ENCODE results near the gene CYP2S1.
"Not testable (repeated sequence)": the region's sequence is repeated elsewhere in the genome, so short reads cannot be mapped to it uniquely, and the experiment has no call there.

The CYP2S1 gene

DNA sequence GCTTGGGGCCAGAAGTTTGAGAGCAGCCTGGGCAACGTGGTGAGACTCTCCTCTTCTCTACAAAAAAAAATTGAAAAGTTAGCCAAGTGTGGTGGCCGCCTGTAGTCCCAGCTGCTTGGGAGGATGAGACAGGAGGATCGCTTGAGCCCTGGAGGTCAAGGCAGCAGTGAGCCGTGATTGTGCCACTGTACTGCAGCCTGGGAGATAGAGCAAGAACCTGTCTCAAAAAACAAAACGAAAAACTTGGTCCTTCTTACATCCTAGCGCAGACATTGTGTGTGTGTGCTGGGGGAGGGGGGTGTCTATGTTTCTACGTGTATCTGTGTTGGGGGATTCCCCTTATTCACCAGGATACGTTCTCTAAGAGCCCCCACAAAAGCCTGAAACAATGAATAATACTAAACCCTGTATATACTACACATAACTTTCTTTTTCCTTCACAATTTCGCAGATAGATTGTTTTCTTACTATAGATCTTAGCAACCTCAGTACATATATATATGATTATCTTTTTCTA lies 33.9 kb downstream of the CYP2S1 start:
- DNase-seq, result no peak

- DNase-seq, result no peak
Observed at GRCh38 chr19:41228486-41228885, 35.5 kb downstream of the CYP2S1 start.

DNA sequence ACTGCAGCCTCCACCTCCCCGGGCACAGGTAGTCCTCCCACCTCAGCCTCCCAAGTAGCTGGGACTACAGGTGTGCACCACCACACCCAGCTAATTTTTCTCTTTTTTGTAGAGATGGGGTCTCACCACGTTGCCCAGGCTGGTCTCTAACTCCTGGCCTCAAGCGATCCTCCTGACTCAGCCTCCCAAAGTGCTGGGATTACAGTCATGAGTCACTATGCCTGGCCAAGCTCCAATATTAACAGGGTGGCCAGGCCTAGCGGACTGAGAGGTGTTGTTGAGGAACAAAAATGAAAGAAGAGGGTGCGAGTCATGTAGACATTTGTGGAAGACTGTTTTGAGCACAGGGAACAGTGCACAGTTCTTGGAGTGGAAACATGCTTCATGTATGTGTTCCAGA lies 36.3 kb downstream of the CYP2S1 start:
- not testable (repeated sequence) for DNase-seq

DNA sequence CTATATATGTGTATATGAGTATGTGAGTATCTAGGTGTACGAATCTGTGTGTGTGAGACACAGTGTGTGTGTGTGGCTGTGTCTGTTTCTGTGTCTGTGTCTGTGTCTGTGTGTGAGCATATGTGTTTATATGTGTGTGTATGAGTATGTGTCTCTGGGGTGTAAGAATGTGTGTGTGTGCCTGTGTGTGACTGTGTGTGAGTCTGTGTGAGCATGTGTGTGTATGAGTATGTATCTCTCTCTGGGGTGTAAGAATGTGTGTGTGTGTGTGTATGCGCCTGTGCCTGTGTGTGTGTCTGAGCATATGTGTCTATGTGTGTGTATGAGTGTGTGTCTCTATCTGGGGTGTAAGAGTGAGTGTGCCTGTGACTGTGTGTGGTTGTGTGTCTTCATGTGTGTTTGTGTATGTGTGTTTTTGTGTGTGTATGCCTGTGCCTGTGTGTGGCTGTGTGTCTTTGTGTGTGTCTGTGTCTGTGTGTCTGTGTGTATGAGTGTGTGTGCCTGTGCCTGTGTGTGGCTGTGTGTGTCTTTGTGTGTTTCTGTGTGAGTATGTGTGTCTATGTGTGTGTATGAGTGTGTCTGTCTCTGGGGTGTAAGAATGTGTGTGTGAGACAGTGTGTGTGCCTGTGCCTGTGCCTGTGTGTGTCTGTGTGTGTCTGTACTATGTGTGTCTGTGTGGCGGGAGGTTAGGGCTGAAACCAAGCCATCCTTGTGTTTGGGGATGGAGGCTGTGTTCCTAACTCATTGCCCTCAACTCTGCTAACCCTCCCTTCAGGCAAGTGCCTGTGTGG lies 37.2 kb downstream of the CYP2S1 start:
- DNase-seq, result no peak

DNA sequence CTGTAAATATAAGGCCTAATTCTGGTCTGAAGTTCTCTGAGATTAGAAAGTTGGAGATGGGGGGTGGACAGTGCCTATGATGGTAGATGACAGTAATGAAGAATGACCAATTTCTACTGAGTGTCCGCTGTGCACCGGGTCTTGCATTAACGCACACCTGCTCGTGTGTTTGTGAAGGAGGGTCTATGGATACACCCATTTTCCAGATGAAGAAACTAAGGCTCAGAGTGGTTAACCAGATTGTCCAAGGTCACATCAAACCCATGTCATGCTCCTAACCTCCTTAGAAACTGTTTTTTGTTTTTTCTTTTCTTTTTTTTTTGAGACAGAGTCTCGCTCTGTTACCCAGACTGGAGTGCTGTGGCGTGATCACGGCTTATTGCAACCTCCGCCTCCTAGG lies 39.7 kb downstream of the CYP2S1 start:
- no peak for DNase-seq

- no peak for DNase-seq
Observed at GRCh38 chr19:41233748-41234240, 40.8 kb downstream of the CYP2S1 start.

DNA sequence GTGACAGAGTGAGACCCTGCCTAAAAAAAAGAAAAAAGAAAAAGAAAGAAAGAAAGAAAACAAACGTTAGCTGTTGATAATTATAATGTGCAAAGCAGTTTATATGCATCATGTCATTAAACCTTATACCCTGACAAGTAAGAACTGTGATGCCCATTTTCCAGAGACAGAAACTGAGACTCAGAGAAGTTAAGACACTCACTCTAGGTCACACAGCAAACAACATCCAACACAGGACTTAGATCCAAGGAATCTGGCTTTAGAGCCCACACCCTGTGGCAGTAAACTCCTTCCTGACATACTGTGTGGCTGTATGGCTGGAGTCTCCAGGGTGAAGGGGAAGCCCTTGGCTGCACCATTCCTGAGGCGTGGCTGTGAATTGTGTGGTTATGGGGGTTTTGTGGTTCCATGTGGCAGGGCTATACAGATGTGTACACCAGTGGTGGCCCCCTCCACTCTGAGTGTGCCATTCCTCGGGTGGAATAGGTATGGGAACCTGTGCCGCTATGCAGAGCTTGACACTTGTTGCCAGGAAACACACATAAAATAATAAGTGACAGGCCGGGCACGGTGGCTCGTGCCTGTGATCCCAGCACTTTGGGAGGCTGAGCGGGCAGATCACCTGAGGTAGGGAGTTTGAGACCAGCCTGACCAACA lies 41.6 kb downstream of the CYP2S1 start:
- DNase-seq, result no peak

GRCh38 chr19:41235480-41235879 lies 42.5 kb downstream of the CYP2S1 start:
- no peak for DNase-seq

- no peak for DNase-seq
Observed at GRCh38 chr19:41238244-41238643, 45.2 kb downstream of the CYP2S1 start.

GRCh38 chr19:41239363-41239762 lies 46.3 kb downstream of the CYP2S1 start:
- DNase-seq, result no peak

DNA sequence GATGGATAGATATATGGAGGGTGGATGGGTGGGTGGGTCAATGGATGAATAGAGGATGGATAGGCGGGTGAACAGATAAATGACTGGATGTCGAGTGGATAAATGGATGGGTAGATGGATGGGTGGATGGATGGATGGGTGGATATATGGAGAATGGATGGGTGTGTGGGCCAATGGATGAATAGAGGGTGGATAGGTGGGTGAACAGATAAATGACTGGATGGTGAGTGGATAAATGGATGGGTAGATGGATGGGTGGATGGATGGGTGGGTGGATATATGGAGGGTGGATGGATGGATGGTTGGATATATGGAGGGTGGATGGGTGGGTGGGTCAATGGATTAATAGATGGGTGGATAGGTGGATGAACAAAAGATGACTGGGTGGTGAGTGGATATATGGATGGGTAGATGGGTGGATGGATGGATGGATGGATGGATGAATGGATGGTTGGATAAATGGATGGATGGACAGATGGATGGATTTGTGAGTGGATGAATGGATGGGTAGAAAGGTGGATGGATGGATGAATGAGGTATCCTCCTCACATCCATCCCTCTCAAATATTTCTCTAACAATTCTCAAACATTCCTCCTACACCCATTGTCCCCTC lies 47.0 kb downstream of the CYP2S1 start:
- DNase-seq, result no peak

DNA sequence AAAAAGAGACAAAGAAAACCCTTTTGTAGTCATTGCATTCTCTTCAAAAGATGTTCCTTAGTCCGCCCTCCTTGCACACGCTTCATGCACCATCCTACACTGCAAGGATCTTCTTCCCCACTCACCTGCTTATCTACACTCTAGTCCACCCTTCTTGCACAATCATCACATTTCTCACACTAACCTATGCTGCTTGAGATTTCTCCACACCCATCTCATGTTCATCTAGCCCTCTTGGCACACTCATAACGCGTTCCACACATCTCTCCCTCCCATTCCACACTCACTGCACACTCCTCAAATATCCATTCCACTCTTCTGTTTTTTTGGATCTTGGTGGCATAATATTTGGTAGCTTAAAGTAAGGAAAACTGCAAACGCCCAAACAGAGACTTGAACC lies 48.8 kb downstream of the CYP2S1 start:
- no peak for DNase-seq

DNA sequence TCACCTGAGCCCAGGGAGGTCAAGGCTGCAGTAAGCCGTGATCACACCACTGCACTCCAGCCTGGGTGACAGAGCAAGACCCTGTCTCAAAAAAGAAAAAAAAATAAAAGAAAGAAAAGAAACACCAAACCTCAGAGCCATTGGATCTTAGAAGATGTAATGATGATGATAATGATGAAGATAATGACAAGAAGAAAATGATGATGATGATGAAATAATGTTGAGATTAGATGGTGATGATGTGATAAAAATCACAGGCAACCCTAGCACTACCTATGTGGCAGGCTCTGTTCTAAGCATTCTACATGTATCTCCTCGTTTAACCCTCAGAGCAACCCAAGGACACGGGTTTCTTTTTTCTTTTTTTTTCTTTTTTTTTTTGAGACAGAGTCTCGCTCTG lies 51.1 kb downstream of the CYP2S1 start:
- DNase-seq, result no peak

GRCh38 chr19:41245843-41246242 lies 52.8 kb downstream of the CYP2S1 start:
- DNase-seq, result no peak

DNA sequence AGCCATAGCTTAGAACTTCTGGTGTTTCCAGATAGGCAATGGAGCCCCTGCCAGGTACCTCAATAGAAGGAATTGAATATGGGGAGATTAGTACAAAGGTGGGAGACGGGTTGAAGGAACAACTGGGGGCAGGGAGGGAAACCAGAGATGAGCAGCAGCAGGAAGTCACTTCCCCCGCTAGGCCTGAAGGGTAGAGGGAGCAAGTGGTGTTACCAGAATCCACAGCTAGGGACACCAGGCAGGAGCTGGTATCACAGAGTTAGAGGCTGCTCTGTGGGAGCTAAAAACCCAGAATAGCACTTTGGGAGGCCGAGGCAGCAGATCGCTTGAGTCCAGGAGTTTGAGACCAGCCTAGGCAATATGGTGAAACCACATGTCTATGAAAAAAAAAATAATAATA lies 55.9 kb downstream of the CYP2S1 start:
- DNase-seq, result no peak

DNA sequence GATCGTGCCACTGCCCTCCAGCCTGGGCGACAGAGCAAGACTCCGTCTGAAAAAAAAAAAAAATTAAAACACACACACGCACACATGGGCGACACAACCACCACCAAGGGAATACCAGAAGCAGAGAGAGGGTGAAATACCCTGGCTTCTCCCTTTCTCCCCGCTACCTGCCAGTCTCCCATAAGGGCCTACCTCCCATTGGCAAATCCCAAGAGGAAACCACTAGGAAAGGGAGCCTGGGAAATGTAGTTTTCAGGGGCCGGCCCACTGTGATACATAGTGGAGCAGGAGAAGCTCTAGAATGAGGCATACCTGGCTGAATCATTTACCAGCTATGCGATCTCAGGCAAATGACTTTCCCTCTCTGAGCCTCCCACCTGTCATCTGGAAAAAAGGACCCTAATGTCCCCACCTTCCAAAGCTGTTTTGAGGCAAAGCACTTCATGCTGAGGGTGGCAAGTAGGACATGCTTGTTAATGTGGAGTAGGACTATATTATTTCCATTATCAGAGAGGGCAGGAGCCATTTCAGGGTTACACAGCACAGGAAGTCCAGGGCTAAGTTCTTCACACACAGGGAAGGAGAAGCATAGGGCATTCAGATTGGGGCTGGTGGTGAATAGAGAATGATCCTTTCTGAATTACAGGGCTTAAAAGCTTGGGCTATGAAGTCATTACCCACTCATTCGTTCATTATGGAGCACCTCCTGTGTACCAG lies 56.8 kb downstream of the CYP2S1 start:
- no peak for DNase-seq

- DNase-seq, result no peak
Observed at GRCh38 chr19:41253660-41254059, 60.6 kb downstream of the CYP2S1 start.

DNA sequence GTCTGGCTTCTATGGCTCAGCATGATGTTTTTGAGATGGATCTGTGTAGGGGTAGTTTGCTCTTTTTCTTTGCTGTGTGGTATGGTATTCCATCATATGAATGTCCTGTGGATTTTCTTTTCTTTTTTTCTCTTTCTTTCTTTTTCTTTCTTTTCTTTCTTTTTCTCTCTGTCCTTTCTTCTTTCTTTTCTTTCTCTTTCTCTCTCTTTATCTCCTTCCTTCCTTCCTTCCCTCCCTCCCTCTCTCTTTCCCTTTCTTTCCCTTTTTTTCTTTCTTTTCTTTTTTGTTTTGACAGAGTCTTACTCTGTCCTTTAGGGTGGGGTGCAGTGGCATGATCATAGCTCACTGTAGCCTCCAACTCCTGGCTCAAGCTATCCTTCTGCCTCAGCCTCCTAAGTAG lies 62.2 kb downstream of the CYP2S1 start:
- no peak for DNase-seq
